Caco-2 (cell line): Measurements from ENCODE around the gene FOXE1. TPM values are rescaled to one million over a fixed set of nuclear protein-coding genes. Genes with fewer than 3 reads are reported as not detected.

Experiments
- BruUV-seq: library from RNA; stranded (reverse); fragments of 400-500 nt; replicated peaks from 2 replicates; lab custom pipeline; 2021; lab: Mats Ljungman, UMichigan
- CTCF ChIA-PET: fragments of 300-600 bp; sonication (Branson Sonifier 250); formaldehyde crosslinking; loops from one replicate; lab custom pipeline; 2022; ENCODE audit warnings: antibody characterized with exemption; lab: Charles Lee
- POLR2A ChIA-PET: fragments of 300-600 bp; sonication (Branson Sonifier 250); formaldehyde crosslinking; loops from one replicate; lab custom pipeline; 2022; ENCODE audit warnings: antibody characterized with exemption; lab: Charles Lee
- DNase-seq, 2 experiments: peaks; one replicate each; pipeline versions ENCODE4 v3.0.0 to v3.0.0-alpha.2; 2020 to 2022
- H3K27me3 ChIP-seq: replicated peaks from 2 replicates; pipeline ENCODE4 v1.6.0; 2011; ENCODE audit warnings: low read length; ENCODE audit not compliant: control insufficient read depth, insufficient read depth
- H3K36me3 ChIP-seq: 2 replicates; pipeline ENCODE4 v1.5.1; 2011; ENCODE audit warnings: low read length; ENCODE audit not compliant: control insufficient read depth, insufficient read depth
- H3K4me1 ChIP-seq: fragments of 250-450 bp; sonication (Bioruptor Pico); 2 replicates; pipeline ENCODE4 v1.5.1; 2020; ENCODE audit warnings: mild to moderate bottlenecking
- H3K4me3 ChIP-seq: 2 replicates; pipeline ENCODE4 v1.5.1; 2011; ENCODE audit warnings: low read depth, mild to moderate bottlenecking, control low read depth, low read length
- H3K9me3 ChIP-seq: fragments of 250-450 bp; sonication (Bioruptor Pico); 2 replicates; pipeline ENCODE4 v1.5.1; 2020; ENCODE audit warnings: mild to moderate bottlenecking, moderate library complexity
- H3K27ac Mint-ChIP-seq: one replicate; pipeline ENCODE4 v1.8.0; 2022; ENCODE audit warnings: mixed read lengths; ENCODE audit not compliant: unreplicated experiment
- H3K27me3 Mint-ChIP-seq: one replicate; pipeline ENCODE4 v1.8.0; 2022; ENCODE audit warnings: mixed read lengths; ENCODE audit not compliant: insufficient read depth, unreplicated experiment
- H3K36me3 Mint-ChIP-seq: one replicate; pipeline ENCODE4 v1.8.0; 2022; ENCODE audit warnings: mild to moderate bottlenecking, mixed read lengths; ENCODE audit not compliant: insufficient read depth, unreplicated experiment
- H3K4me1 Mint-ChIP-seq: one replicate; pipeline ENCODE4 v1.8.0; 2022; ENCODE audit warnings: low read depth, mixed read lengths; ENCODE audit not compliant: unreplicated experiment
- H3K4me3 Mint-ChIP-seq: one replicate; pipeline ENCODE4 v1.8.0; 2022; ENCODE audit warnings: mild to moderate bottlenecking, moderate library complexity, mixed read lengths; ENCODE audit not compliant: unreplicated experiment
- H3K9me3 Mint-ChIP-seq: one replicate; pipeline ENCODE4 v1.8.0; 2022; ENCODE audit warnings: mixed read lengths; ENCODE audit not compliant: unreplicated experiment
- intact Hi-C: fragments of 100-400 bp; cut with micrococcal nuclease; formaldehyde crosslinking; loops from one replicate; pipeline ENCODE4 v1.10.0; 2022; ENCODE audit not compliant: unreplicated experiment
- total RNA-seq: library from RNA; stranded (reverse); gene quantifications from 2 replicates; pipeline ENCODE4 v1.2.3, GENCODE V29; 2022
- TF ChIP-seq, protein P1 (sequence below), 2 experiments: fragments of 200-600 bp in 1 of 2; IDR thresholded peaks; 1 replicate in 1 of 2; 2 replicates in 1 of 2; pipeline versions ENCODE4 v1.5.1 to v1.8.0; 2011 to 2022; ENCODE audit warnings: antibody characterized with exemption in 1 of 2, control low read depth in 1 of 2, inconsistent platforms in 1 of 2, low read depth in 1 of 2, low read length in 1 of 2, mild to moderate bottlenecking in 1 of 2, moderate library complexity in 1 of 2; ENCODE audit not compliant: insufficient read depth in 1 of 2, severe bottlenecking in 1 of 2, unreplicated experiment in 1 of 2

Gene FOXE1
- total RNA-seq, 1 experiment from 2014 or later = not detected

DNA sequence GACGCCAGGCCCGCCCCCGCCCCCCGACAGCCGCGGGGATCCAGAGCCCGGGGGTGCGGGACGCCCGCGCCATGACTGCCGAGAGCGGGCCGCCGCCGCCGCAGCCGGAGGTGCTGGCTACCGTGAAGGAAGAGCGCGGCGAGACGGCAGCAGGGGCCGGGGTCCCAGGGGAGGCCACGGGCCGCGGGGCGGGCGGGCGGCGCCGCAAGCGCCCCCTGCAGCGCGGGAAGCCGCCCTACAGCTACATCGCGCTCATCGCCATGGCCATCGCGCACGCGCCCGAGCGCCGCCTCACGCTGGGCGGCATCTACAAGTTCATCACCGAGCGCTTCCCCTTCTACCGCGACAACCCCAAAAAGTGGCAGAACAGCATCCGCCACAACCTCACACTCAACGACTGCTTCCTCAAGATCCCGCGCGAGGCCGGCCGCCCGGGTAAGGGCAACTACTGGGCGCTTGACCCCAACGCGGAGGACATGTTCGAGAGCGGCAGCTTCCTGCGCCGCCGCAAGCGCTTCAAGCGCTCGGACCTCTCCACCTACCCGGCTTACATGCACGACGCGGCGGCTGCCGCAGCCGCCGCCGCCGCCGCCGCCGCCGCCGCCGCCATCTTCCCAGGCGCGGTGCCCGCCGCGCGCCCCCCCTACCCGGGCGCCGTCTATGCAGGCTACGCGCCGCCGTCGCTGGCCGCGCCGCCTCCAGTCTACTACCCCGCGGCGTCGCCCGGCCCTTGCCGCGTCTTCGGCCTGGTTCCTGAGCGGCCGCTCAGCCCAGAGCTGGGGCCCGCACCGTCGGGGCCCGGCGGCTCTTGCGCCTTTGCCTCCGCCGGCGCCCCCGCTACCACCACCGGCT lies 1.0 kb downstream of the FOXE1 start:
- TF ChIP-seq, protein P1, sequence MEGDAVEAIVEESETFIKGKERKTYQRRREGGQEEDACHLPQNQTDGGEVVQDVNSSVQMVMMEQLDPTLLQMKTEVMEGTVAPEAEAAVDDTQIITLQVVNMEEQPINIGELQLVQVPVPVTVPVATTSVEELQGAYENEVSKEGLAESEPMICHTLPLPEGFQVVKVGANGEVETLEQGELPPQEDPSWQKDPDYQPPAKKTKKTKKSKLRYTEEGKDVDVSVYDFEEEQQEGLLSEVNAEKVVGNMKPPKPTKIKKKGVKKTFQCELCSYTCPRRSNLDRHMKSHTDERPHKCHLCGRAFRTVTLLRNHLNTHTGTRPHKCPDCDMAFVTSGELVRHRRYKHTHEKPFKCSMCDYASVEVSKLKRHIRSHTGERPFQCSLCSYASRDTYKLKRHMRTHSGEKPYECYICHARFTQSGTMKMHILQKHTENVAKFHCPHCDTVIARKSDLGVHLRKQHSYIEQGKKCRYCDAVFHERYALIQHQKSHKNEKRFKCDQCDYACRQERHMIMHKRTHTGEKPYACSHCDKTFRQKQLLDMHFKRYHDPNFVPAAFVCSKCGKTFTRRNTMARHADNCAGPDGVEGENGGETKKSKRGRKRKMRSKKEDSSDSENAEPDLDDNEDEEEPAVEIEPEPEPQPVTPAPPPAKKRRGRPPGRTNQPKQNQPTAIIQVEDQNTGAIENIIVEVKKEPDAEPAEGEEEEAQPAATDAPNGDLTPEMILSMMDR (IDR thresholded peaks at IDR 0.05; ENCODE audit: insufficient read depth in 1 of 2, low read depth in 1 of 2, low read length in 1 of 2, severe bottlenecking in 1 of 2, unreplicated experiment in 1 of 2) = no peak
- H3K27me3 Mint-ChIP-seq = no peaks in the 10 kb centered on the region
- intact Hi-C loops = no loop called here
- no peaks in the 10 kb centered on the region for H3K9me3 Mint-ChIP-seq
- CTCF ChIA-PET = no interaction called here
- Histone ChIP-seq H3K4me3 (no peak overlapping the region), H3K4me1 (no peaks in the 10 kb centered on the region), H3K9me3 (no peaks in the 10 kb centered on the region), H3K27me3 (no peaks in the 10 kb centered on the region), H3K36me3 (no peaks in the 10 kb centered on the region)
- H3K27ac Mint-ChIP-seq = no peak overlapping the region
- POLR2A ChIA-PET = no interaction called here
- no peaks in the 10 kb centered on the region for H3K4me1 Mint-ChIP-seq
- no peak overlapping the region for H3K4me3 Mint-ChIP-seq
- BruUV-seq = no TSS peak
- no peaks in the 10 kb centered on the region for H3K36me3 Mint-ChIP-seq
- no peak for DNase-seq

DNA sequence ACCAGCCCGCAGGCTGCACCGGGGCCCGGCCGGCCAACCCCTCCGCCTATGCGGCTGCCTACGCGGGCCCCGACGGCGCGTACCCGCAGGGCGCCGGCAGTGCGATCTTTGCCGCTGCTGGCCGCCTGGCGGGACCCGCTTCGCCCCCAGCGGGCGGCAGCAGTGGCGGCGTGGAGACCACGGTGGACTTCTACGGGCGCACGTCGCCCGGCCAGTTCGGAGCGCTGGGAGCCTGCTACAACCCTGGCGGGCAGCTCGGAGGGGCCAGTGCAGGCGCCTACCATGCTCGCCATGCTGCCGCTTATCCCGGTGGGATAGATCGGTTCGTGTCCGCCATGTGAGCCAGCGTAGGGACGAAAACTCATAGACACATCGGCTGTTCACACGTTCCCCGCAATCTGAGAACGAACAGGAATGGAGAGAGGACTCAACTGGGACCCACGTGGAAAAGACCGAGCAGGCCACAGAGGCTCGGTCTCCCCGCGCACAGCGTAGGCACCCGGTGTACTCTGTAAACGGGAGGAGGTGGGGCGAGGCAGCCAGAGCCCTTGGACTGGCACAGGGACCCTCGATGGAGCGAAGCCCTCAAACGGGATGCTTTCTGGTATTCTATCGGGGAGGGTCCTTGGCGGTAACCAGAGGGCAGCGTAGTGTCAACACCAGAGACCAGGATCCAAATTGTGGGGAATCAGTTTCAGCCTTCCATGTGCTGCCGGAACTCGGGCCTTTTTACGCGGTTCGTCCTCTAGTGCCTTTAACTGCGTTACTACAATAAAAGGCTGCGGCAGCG lies 1.9 kb downstream of the FOXE1 start:
- no TSS peak for BruUV-seq
- POLR2A ChIA-PET = no interaction called here

DNA sequence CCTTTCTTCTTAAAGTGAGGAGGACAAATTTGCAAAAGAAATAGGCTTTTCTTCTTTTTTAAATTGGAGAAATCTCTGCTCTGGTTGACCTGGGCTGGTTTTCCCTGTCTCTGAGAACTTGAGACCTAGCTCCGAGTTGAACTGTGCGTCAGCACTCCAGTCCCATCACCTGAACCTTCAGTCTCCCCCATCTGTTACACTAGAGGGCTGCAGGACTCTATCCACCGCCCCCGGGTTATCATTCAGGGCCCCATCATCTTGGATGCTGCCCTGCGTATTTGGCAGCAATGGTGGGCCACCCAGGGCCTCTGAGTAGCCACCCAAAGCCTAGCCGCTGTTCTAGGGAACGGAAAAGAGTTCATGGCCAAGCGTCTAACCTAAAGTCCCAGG lies 2.5 kb downstream of the FOXE1 start:
- BruUV-seq = no TSS peak
- Mint-ChIP-seq H3K27ac (no peak overlapping the region), H3K27me3 (no peaks in the 10 kb centered on the region), H3K4me1 (no peaks in the 10 kb centered on the region), H3K9me3 (no peaks in the 10 kb centered on the region), H3K4me3 (no peak overlapping the region), H3K36me3 (no peaks in the 10 kb centered on the region)
- DNase-seq = no peak
- TF ChIP-seq, protein P1 (IDR thresholded peaks at IDR 0.05; ENCODE audit: insufficient read depth in 1 of 2, low read depth in 1 of 2, low read length in 1 of 2, severe bottlenecking in 1 of 2, unreplicated experiment in 1 of 2) = no peak
- Histone ChIP-seq H3K27me3 (no peaks in the 10 kb centered on the region), H3K4me3 (no peak overlapping the region), H3K36me3 (no peaks in the 10 kb centered on the region), H3K4me1 (no peaks in the 10 kb centered on the region), H3K9me3 (no peaks in the 10 kb centered on the region)
- intact Hi-C loops = no loop called here
- POLR2A ChIA-PET = no interaction called here
- CTCF ChIA-PET = no interaction called here

More for the DNA sequence above, 1.9 kb downstream of the FOXE1 start:
- DNase-seq = no peak
- Histone ChIP-seq H3K27me3 (no peaks in the 10 kb centered on the region), H3K4me1 (no peaks in the 10 kb centered on the region), H3K9me3 (no peaks in the 10 kb centered on the region), H3K4me3 (no peak overlapping the region), H3K36me3 (no peaks in the 10 kb centered on the region)
- intact Hi-C loops = no loop called here
- no peak overlapping the region for H3K4me3 Mint-ChIP-seq
- no peak overlapping the region for H3K27ac Mint-ChIP-seq
- no peaks in the 10 kb centered on the region for H3K27me3 Mint-ChIP-seq
- H3K4me1 Mint-ChIP-seq = no peaks in the 10 kb centered on the region
- H3K9me3 Mint-ChIP-seq = no peaks in the 10 kb centered on the region
- CTCF ChIA-PET = no interaction called here
- H3K36me3 Mint-ChIP-seq = no peaks in the 10 kb centered on the region
- TF ChIP-seq, protein P1 (IDR thresholded peaks at IDR 0.05; ENCODE audit: insufficient read depth in 1 of 2, low read depth in 1 of 2, low read length in 1 of 2, severe bottlenecking in 1 of 2, unreplicated experiment in 1 of 2) = no peak
